K562 (cell line): ENCODE results near the gene ANKRD16. TPM values are rescaled to one million over a fixed set of nuclear protein-coding genes. Genes with fewer than 3 reads are reported as not detected.

Experiments
- MCM7 ChIP-seq, 2 experiments: fragments of 450-650 bp; IDR thresholded peaks; 2 replicates each; pipeline ENCODE4 v1.6.1; 2016 to 2018
- MTA3 ChIP-seq: fragments of 450-650 bp; formaldehyde crosslinking; IDR thresholded peaks from 2 replicates; pipeline ENCODE4 v1.6.1; 2017; ENCODE audit warnings: mild to moderate bottlenecking, borderline replicate concordance
- NELFE ChIP-seq: IDR thresholded peaks from 2 replicates; pipeline ENCODE4 v1.6.1; 2011; ENCODE audit warnings: mild to moderate bottlenecking; ENCODE audit not compliant: insufficient read depth, insufficient read length
- NR2C1 ChIP-seq, 2 experiments: fragments of 450-650 bp; IDR thresholded peaks; 2 replicates each; pipeline ENCODE4 v1.6.1; 2017; ENCODE audit warnings: mild to moderate bottlenecking in 2 of 2, antibody characterized with exemption in 1 of 2, inconsistent platforms in 1 of 2, missing compliant biosample characterization in 1 of 2, missing genetic modification characterization in 1 of 2
- SOX6 ChIP-seq: fragments of 450-650 bp; IDR thresholded peaks from 2 replicates; pipeline ENCODE4 v1.6.1; 2014; ENCODE audit warnings: mild to moderate bottlenecking
- ZC3H4 ChIP-seq: sonication (generic); formaldehyde crosslinking; IDR thresholded peaks from 2 replicates; pipeline ENCODE4 v1.9.0; 2021; ENCODE audit warnings: missing genetic modification reagents, borderline replicate concordance
- polyA plus RNA-seq, 8 experiments: library from polyadenylated mRNA; depleted of rRNA in 4 of 8; stranded (reverse) in 5 of 8; unstranded in 3 of 8; fragments of >200 nt; fragmentation: Nextera tagmentation in 2 of 8; fragmentation: Illumina TruSeq in 1 of 8; extraction: Ambion mirVana in 2 of 8; extraction: Trizol in 1 of 8; gene quantifications; 2 replicates each; pipeline versions ENCODE4 v1.2.1 to v1.2.3, GENCODE V29; 2011 to 2014; ENCODE audit warnings: inconsistent platforms in 1 of 8, missing spikeins in 1 of 8
- total RNA-seq, 7 experiments: library from RNA; depleted of rRNA in 6 of 7; stranded (reverse); fragments of >200 nt in 6 of 7; fragmentation: Illumina TruSeq in 2 of 7; extraction: Trizol in 2 of 7; gene quantifications; 2 replicates each; pipeline versions ENCODE4 v1.2.1 to v1.2.3, GENCODE V29; 2011 to 2021; ENCODE audit warnings: low replicate concordance in 1 of 7
- TF ChIP-seq, protein P1 (sequence below), 3 experiments: IDR thresholded peaks in 2 of 3; conservative IDR thresholded peaks in 1 of 3; 2 replicates each; pipeline ENCODE4 v1.5.1; 2011 to 2012; ENCODE audit warnings: low read length in 3 of 3, mild to moderate bottlenecking in 3 of 3, control low read depth in 2 of 3, improper control_type of control experiment in 1 of 3, inconsistent platforms in 1 of 3, low read depth in 1 of 3, mixed read lengths in 1 of 3, moderate library complexity in 1 of 3; ENCODE audit not compliant: insufficient read depth in 2 of 3
- TF ChIP-seq, protein P2 (sequence below): sonication (generic); formaldehyde crosslinking; IDR thresholded peaks from 2 replicates; pipeline ENCODE4 v1.8.0; 2022; ENCODE audit warnings: missing genetic modification reagents, mild to moderate bottlenecking, moderate library complexity, borderline replicate concordance
- TF ChIP-seq, protein P3 (sequence below): sonication (generic); formaldehyde crosslinking; IDR thresholded peaks from 2 replicates; pipeline ENCODE4 v1.8.1; 2023; ENCODE audit warnings: missing genetic modification reagents, mild to moderate bottlenecking, borderline replicate concordance

The ANKRD16 gene
- total and polyA plus RNA-seq, 9 of the 15 experiments (the other 6 are each of a cell fraction or from before 2014, with no cell fraction given), result 1.5 to 16.0 (median 9.5) TPM

DNA sequence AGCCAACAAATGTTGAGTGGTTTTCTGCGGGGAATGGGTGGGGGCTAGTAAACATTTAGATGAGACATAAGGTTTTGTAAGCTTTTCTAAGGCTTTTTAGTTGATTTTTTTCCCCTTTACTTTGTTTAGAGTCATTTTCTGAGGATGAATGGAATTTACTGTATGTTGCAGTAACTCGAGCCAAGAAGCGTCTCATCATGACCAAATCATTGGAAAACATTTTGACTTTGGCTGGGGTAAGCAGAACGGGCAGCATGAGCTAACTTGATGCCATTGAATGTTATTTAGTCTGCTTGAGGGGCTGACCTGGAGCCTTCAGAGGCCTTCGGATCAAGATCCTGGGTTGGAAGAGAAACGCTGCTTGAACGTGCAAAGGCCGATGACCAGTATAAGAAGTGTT is 37.6 kb upstream of the ANKRD16 start (continued):
- TF ChIP-seq NELFE (no peak), ZC3H4 (CRISPR knock-in tag) (no peak), SOX6 (no peak), MCM7 (IDR thresholded peaks at IDR 0.05) (no peak), MTA3 (no peak), NR2C1 (IDR thresholded peaks at IDR 0.05) (no peak), NR2C1 (tag; IDR thresholded peaks at IDR 0.05) (no peak)
- TF ChIP-seq, protein P1, sequence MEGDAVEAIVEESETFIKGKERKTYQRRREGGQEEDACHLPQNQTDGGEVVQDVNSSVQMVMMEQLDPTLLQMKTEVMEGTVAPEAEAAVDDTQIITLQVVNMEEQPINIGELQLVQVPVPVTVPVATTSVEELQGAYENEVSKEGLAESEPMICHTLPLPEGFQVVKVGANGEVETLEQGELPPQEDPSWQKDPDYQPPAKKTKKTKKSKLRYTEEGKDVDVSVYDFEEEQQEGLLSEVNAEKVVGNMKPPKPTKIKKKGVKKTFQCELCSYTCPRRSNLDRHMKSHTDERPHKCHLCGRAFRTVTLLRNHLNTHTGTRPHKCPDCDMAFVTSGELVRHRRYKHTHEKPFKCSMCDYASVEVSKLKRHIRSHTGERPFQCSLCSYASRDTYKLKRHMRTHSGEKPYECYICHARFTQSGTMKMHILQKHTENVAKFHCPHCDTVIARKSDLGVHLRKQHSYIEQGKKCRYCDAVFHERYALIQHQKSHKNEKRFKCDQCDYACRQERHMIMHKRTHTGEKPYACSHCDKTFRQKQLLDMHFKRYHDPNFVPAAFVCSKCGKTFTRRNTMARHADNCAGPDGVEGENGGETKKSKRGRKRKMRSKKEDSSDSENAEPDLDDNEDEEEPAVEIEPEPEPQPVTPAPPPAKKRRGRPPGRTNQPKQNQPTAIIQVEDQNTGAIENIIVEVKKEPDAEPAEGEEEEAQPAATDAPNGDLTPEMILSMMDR (IDR thresholded peaks at IDR 0.05 in 2 of 3, conservative IDR thresholded peaks at IDR 0.05 in 1 of 3; ENCODE audit: insufficient read depth in 2 of 3, low read depth in 1 of 3, low read length in 3 of 3), result no peak
- TF ChIP-seq, protein P2, sequence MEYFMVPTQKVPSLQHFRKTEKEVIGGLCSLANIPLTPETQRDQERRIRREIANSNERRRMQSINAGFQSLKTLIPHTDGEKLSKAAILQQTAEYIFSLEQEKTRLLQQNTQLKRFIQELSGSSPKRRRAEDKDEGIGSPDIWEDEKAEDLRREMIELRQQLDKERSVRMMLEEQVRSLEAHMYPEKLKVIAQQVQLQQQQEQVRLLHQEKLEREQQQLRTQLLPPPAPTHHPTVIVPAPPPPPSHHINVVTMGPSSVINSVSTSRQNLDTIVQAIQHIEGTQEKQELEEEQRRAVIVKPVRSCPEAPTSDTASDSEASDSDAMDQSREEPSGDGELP (CRISPR knock-in tag), result no peak
- TF ChIP-seq, protein P3, sequence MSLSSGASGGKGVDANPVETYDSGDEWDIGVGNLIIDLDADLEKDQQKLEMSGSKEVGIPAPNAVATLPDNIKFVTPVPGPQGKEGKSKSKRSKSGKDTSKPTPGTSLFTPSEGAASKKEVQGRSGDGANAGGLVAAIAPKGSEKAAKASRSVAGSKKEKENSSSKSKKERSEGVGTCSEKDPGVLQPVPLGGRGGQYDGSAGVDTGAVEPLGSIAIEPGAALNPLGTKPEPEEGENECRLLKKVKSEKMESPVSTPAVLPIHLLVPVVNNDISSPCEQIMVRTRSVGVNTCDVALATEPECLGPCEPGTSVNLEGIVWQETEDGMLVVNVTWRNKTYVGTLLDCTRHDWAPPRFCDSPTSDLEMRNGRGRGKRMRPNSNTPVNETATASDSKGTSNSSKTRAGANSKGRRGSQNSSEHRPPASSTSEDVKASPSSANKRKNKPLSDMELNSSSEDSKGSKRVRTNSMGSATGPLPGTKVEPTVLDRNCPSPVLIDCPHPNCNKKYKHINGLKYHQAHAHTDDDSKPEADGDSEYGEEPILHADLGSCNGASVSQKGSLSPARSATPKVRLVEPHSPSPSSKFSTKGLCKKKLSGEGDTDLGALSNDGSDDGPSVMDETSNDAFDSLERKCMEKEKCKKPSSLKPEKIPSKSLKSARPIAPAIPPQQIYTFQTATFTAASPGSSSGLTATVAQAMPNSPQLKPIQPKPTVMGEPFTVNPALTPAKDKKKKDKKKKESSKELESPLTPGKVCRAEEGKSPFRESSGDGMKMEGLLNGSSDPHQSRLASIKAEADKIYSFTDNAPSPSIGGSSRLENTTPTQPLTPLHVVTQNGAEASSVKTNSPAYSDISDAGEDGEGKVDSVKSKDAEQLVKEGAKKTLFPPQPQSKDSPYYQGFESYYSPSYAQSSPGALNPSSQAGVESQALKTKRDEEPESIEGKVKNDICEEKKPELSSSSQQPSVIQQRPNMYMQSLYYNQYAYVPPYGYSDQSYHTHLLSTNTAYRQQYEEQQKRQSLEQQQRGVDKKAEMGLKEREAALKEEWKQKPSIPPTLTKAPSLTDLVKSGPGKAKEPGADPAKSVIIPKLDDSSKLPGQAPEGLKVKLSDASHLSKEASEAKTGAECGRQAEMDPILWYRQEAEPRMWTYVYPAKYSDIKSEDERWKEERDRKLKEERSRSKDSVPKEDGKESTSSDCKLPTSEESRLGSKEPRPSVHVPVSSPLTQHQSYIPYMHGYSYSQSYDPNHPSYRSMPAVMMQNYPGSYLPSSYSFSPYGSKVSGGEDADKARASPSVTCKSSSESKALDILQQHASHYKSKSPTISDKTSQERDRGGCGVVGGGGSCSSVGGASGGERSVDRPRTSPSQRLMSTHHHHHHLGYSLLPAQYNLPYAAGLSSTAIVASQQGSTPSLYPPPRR (CRISPR knock-in tag), result no peak
